SK-N-SH treated with all-trans-retinoic acid at 6 μM for 48 hours (cell line): ENCODE data around the gene ABCD1.
A peak's percentile ranks its signal among the peaks of the same experiment; 100 is the strongest.

Source experiments
- ATAC-seq: fragments of 200-7000 bp; cut with Tn5 transposase; 3 replicates; pipeline ENCODE4 v1.9.1; 2020; ENCODE audit warnings: mild to moderate bottlenecking, moderate library complexity
- ARNTL ChIP-seq: fragments of 450-650 bp; formaldehyde crosslinking; IDR thresholded peaks from 2 replicates; pipeline ENCODE4 v1.5.0; 2020; ENCODE audit warnings: low read depth, mild to moderate bottlenecking, moderate library complexity, borderline replicate concordance
- BACH2 ChIP-seq: fragments of 250-450 bp; sonication (Bioruptor Pico); IDR thresholded peaks from 2 replicates; pipeline ENCODE4 v1.9.0; 2021; ENCODE audit warnings: mild to moderate bottlenecking, borderline replicate concordance
- CSDC2 ChIP-seq: fragments of 250-450 bp; sonication (Bioruptor Pico); IDR thresholded peaks from 2 replicates; pipeline ENCODE4 v1.5.0; 2020; ENCODE audit warnings: mild to moderate bottlenecking, moderate library complexity
- ESRRG ChIP-seq: fragments of 250-450 bp; sonication (Bioruptor Pico); IDR thresholded peaks from 2 replicates; pipeline ENCODE4 v1.6.1; 2021; ENCODE audit warnings: mild to moderate bottlenecking
- GLIS3 ChIP-seq: fragments of 250-450 bp; sonication (Bioruptor Pico); IDR thresholded peaks from 2 replicates; pipeline ENCODE4 v1.5.0; 2020; ENCODE audit warnings: mild to moderate bottlenecking, moderate library complexity
- ISL1 ChIP-seq: fragments of 250-450 bp; sonication (Bioruptor Pico); IDR thresholded peaks from 2 replicates; pipeline ENCODE4 v2.1.2; 2022; ENCODE audit warnings: mild to moderate bottlenecking, moderate library complexity
- OSR1 ChIP-seq: fragments of 250-450 bp; sonication (Bioruptor Pico); IDR thresholded peaks from 2 replicates; pipeline ENCODE4 v1.8.0; 2022; ENCODE audit warnings: moderate library complexity, mild to moderate bottlenecking, inconsistent platforms
- POU6F1 ChIP-seq: fragments of 250-450 bp; sonication (Bioruptor Pico); IDR thresholded peaks from 2 replicates; pipeline ENCODE4 v1.8.0; 2021; ENCODE audit warnings: low read depth, mild to moderate bottlenecking, moderate library complexity, borderline replicate concordance
- PPARA ChIP-seq: fragments of 250-450 bp; sonication (Bioruptor Pico); IDR thresholded peaks from 2 replicates; pipeline ENCODE4 v1.5.0; 2020; ENCODE audit warnings: mild to moderate bottlenecking, borderline replicate concordance
- RARB ChIP-seq: fragments of 250-450 bp; sonication (Bioruptor Pico); IDR thresholded peaks from 2 replicates; pipeline ENCODE4 v1.8.0; 2021; ENCODE audit warnings: mild to moderate bottlenecking, moderate library complexity
- SNAI2 ChIP-seq: fragments of 250-450 bp; sonication (Bioruptor Pico); IDR thresholded peaks from 2 replicates; pipeline ENCODE4 v1.5.0; 2020; ENCODE audit warnings: mild to moderate bottlenecking, moderate library complexity
- TCF4 ChIP-seq: fragments of 250-450 bp; sonication (Bioruptor Pico); IDR thresholded peaks from 2 replicates; pipeline ENCODE4 v1.8.0; 2021; ENCODE audit warnings: mild to moderate bottlenecking, moderate library complexity, borderline replicate concordance
- TOX ChIP-seq: fragments of 250-450 bp; sonication (Bioruptor Pico); IDR thresholded peaks from 2 replicates; pipeline ENCODE4 v1.8.0; 2021; ENCODE audit warnings: mild to moderate bottlenecking, moderate library complexity, borderline replicate concordance
- ZC3H10 ChIP-seq: fragments of 250-450 bp; sonication (Bioruptor Pico); IDR thresholded peaks from 2 replicates; pipeline ENCODE4 v1.5.1; 2021; ENCODE audit warnings: mild to moderate bottlenecking, moderate library complexity
- ZFP3 ChIP-seq: fragments of 250-450 bp; sonication (Bioruptor Pico); IDR thresholded peaks from 2 replicates; pipeline ENCODE4 v1.5.0; 2020; ENCODE audit warnings: mild to moderate bottlenecking, moderate library complexity
- ZFP30 ChIP-seq: fragments of 450-650 bp; formaldehyde crosslinking; IDR thresholded peaks from 2 replicates; pipeline ENCODE4 v1.5.0; 2022; ENCODE audit warnings: mild to moderate bottlenecking, moderate library complexity
- ZNF565 ChIP-seq: fragments of 450-650 bp; formaldehyde crosslinking; conservative IDR thresholded peaks from 2 replicates; pipeline ENCODE4 v1.5.0; 2020; ENCODE audit warnings: low read depth, mild to moderate bottlenecking, moderate library complexity
- ZNF70 ChIP-seq: fragments of 450-650 bp; formaldehyde crosslinking; IDR thresholded peaks from 2 replicates; pipeline ENCODE4 v1.5.0; 2020; ENCODE audit warnings: mild to moderate bottlenecking, moderate library complexity
- ZNF8 ChIP-seq: fragments of 450-650 bp; formaldehyde crosslinking; IDR thresholded peaks from 2 replicates; pipeline ENCODE4 v1.5.0; 2020; ENCODE audit warnings: mild to moderate bottlenecking, moderate library complexity
- TF ChIP-seq, protein P1 (sequence below): fragments of 250-450 bp; sonication (Bioruptor Pico); IDR thresholded peaks from 2 replicates; pipeline ENCODE4 v1.5.0; 2020; ENCODE audit warnings: mild to moderate bottlenecking, moderate library complexity
- TF ChIP-seq, protein P2 (sequence below): fragments of 250-450 bp; sonication (Bioruptor Pico); IDR thresholded peaks from 2 replicates; pipeline ENCODE4 v1.5.1; 2020; ENCODE audit warnings: low read depth, mild to moderate bottlenecking, moderate library complexity

ABCD1 gene

DNA sequence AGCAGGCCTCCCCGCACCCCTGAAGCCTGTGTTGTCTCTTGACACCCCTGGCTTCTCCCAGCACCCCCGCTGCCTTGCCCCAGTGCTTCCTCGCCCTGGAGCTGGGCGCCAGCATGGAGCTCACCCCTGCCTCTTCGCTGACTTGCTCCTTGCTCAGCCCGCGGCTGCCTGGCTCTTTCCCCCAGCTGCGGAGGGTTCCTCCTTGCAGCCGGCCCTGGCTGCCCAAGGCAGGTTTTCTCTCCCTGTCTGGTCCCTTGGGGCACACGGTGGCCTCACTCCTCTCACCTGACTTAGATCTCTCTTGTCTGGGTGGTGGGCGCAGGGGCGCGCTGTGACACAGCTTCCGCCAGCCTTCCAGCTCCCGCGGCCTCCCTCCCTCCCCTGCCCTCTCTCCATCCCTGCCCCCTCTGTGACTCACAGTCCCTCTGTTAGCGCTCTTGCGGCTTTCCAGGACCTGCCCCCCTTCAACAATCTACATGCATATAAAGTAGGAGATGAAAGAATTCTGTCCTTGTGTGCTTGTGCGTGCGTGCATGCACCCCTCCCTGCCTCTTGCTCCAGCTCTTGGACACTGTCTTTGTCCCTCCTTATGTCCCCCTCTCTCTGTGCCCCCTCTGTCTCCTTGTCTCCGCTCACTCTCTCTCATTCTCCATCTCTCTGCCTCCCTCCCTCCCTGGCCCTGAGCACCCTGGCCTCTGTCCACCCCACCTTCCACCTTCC lies 41.6 kb downstream of the ABCD1 start:
- TF ChIP-seq SNAI2 = no peak
- peak; percentile 74 for ATAC-seq

- TF ChIP-seq TOX (no peak), ZNF565 (CRISPR knock-in tag) (no peak), ZFP30 (CRISPR knock-in tag) (no peak), ZNF70 (CRISPR knock-in tag) (no peak), PPARA (CRISPR knock-in tag) (no peak), TCF4 (CRISPR knock-in tag) (no peak), ESRRG (CRISPR knock-in tag) (no peak), ZNF8 (CRISPR knock-in tag) (no peak), ARNTL (CRISPR knock-in tag) (no peak), ZFP3 (CRISPR knock-in tag) (no peak), SNAI2 (no peak), CSDC2 (no peak)
- TF ChIP-seq, all 23 proteins: peak for 0
Measured at GRCh38 chrX:153766871-153767673, 42.4 kb downstream of the ABCD1 start.

GRCh38 chrX:153767674-153768055 lies 43.0 kb downstream of the ABCD1 start:
- no peak for TF ChIP-seq ESRRG (CRISPR knock-in tag)
- no peak for TF ChIP-seq ZNF8 (CRISPR knock-in tag)
- TF ChIP-seq, protein P1, sequence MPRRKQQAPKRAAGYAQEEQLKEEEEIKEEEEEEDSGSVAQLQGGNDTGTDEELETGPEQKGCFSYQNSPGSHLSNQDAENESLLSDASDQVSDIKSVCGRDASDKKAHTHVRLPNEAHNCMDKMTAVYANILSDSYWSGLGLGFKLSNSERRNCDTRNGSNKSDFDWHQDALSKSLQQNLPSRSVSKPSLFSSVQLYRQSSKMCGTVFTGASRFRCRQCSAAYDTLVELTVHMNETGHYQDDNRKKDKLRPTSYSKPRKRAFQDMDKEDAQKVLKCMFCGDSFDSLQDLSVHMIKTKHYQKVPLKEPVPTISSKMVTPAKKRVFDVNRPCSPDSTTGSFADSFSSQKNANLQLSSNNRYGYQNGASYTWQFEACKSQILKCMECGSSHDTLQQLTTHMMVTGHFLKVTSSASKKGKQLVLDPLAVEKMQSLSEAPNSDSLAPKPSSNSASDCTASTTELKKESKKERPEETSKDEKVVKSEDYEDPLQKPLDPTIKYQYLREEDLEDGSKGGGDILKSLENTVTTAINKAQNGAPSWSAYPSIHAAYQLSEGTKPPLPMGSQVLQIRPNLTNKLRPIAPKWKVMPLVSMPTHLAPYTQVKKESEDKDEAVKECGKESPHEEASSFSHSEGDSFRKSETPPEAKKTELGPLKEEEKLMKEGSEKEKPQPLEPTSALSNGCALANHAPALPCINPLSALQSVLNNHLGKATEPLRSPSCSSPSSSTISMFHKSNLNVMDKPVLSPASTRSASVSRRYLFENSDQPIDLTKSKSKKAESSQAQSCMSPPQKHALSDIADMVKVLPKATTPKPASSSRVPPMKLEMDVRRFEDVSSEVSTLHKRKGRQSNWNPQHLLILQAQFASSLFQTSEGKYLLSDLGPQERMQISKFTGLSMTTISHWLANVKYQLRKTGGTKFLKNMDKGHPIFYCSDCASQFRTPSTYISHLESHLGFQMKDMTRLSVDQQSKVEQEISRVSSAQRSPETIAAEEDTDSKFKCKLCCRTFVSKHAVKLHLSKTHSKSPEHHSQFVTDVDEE = no peak
- TF ChIP-seq, protein P2, sequence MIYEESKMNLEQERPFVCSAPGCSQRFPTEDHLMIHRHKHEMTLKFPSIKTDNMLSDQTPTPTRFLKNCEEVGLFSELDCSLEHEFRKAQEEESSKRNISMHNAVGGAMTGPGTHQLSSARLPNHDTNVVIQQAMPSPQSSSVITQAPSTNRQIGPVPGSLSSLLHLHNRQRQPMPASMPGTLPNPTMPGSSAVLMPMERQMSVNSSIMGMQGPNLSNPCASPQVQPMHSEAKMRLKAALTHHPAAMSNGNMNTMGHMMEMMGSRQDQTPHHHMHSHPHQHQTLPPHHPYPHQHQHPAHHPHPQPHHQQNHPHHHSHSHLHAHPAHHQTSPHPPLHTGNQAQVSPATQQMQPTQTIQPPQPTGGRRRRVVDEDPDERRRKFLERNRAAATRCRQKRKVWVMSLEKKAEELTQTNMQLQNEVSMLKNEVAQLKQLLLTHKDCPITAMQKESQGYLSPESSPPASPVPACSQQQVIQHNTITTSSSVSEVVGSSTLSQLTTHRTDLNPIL (CRISPR knock-in tag) = no peak
- no peak for TF ChIP-seq ISL1
- no peak for TF ChIP-seq ZFP30 (CRISPR knock-in tag)
- no peak for TF ChIP-seq GLIS3 (CRISPR knock-in tag)
- TF ChIP-seq ZNF565 (CRISPR knock-in tag) = no peak
- TF ChIP-seq ZNF70 (CRISPR knock-in tag) = no peak
- no peak for TF ChIP-seq ZFP3 (CRISPR knock-in tag)
- no peak for TF ChIP-seq POU6F1 (CRISPR knock-in tag)
- TF ChIP-seq TCF4 (CRISPR knock-in tag) = no peak
- no peak for TF ChIP-seq RARB (CRISPR knock-in tag)
- no peak for ATAC-seq

More at GRCh38 chrX:153766871-153767673, 42.4 kb downstream of the ABCD1 start:
- ATAC-seq = no peak

DNA sequence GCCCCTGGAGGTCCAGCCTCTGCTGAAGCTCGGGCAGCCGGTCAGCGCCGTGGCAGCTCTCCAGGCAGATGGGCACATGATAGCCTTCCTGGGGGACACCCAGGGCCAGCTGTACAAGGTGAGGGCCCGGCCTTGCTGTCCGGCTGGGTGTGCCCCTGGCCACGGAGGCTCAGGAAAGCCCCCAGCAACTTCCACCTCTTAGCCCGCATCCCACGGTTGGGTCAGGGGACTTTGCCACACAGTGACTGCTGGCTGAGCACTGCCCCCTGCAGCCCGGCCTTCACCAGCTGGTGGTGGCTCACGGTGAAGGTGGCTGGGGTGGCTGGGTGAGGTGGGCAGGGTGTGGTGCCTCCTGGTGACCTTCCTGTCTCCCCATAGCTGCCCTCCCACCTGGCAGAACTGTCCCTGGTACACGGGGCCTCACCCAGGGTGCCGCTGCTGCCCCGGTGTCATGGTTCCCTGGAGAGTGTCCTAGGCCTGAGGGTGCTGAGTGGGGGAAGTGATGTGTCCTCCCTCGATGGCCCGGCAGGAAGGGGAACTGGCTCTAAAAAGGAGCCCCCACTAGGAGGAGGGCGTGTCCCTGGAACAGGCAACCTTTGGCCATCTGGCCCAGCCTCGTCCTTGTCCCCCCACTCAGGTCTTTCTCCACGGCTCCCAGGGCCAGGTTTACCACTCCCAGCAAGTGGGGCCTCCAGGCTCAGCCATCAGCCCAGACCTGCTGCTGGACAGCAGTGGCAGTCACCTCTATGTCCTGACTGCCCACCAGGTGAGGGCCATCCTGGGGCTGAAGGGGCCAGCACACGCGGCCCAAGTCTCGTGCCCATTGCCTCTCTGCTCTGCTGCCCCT lies 43.9 kb downstream of the ABCD1 start:
- ATAC-seq = no peak
- no peak for TF ChIP-seq TCF4 (CRISPR knock-in tag)
- no peak for TF ChIP-seq ESRRG (CRISPR knock-in tag)
- TF ChIP-seq ZFP3 (CRISPR knock-in tag) = no peak
- TF ChIP-seq TOX = no peak
- no peak for TF ChIP-seq ARNTL (CRISPR knock-in tag)
- TF ChIP-seq, protein P2 (CRISPR knock-in tag) = no peak
- TF ChIP-seq RARB (CRISPR knock-in tag) = no peak
- no peak for TF ChIP-seq CSDC2
- TF ChIP-seq PPARA (CRISPR knock-in tag) = no peak
- no peak for TF ChIP-seq OSR1 (CRISPR knock-in tag)
- no peak for TF ChIP-seq GLIS3 (CRISPR knock-in tag)
- no peak for TF ChIP-seq POU6F1 (CRISPR knock-in tag)
- no peak for TF ChIP-seq ISL1
- TF ChIP-seq ZNF565 (CRISPR knock-in tag) = no peak
- TF ChIP-seq BACH2 (CRISPR knock-in tag) = no peak
- TF ChIP-seq ZC3H10 (CRISPR knock-in tag) = no peak
- TF ChIP-seq ZFP30 (CRISPR knock-in tag) = no peak
- TF ChIP-seq ZNF70 (CRISPR knock-in tag) = no peak
- no peak for TF ChIP-seq SNAI2
